HepG2 (cell line): Measurements from ENCODE around the gene ADAM15. TPM values are rescaled to one million over a fixed set of nuclear protein-coding genes. Genes with fewer than 3 reads are reported as not detected.
A peak's percentile ranks its signal among the peaks of the same experiment; 100 is the strongest.

Experiments
- AKAP8 ChIP-seq: sonication (generic); formaldehyde crosslinking; IDR thresholded peaks from 2 replicates; pipeline ENCODE4 v1.5.1; 2020; ENCODE audit warnings: mild to moderate bottlenecking, missing genetic modification reagents
- EHMT2 ChIP-seq: fragments of 200-600 bp; sonication (generic); IDR thresholded peaks from 2 replicates; pipeline ENCODE4 v1.7.0; 2017; ENCODE audit warnings: antibody characterized with exemption, low read depth, low read length, borderline replicate concordance
- EP300 ChIP-seq, 3 experiments: sonication (generic) in 1 of 3; formaldehyde crosslinking in 1 of 3; IDR thresholded peaks; 2 replicates each; pipeline versions ENCODE4 v1.5.1 to v1.6.1; 2011 to 2020; ENCODE audit warnings: low read depth in 2 of 3, low read length in 2 of 3, borderline replicate concordance in 1 of 3, improper control_type of control experiment in 1 of 3, mild to moderate bottlenecking in 1 of 3, missing genetic modification reagents in 1 of 3, moderate library complexity in 1 of 3
- ERF ChIP-seq: IDR thresholded peaks from 2 replicates; pipeline ENCODE4 v1.6.1; 2018; ENCODE audit warnings: missing biosample characterization, missing genetic modification reagents
- KDM5B ChIP-seq: sonication (generic); formaldehyde crosslinking; IDR thresholded peaks from 2 replicates; pipeline ENCODE4 v1.4.0; 2020; ENCODE audit warnings: missing genetic modification reagents, mild to moderate bottlenecking, borderline replicate concordance
- MAX ChIP-seq: IDR thresholded peaks from 2 replicates; pipeline ENCODE4 v1.6.1; 2012; ENCODE audit warnings: inconsistent platforms
- NRL ChIP-seq: sonication (generic); formaldehyde crosslinking; IDR thresholded peaks from 2 replicates; pipeline ENCODE4 v1.5.0; 2020; ENCODE audit warnings: missing genetic modification reagents, mild to moderate bottlenecking, moderate library complexity, borderline replicate concordance
- PHF5A ChIP-seq: IDR thresholded peaks from one replicate; pipeline ENCODE4 v1.6.1; 2018; ENCODE audit warnings: low read depth, missing genetic modification reagents; ENCODE audit not compliant: unreplicated experiment
- RERE ChIP-seq: IDR thresholded peaks from 2 replicates; pipeline ENCODE4 v1.6.1; 2016; ENCODE audit warnings: low read depth, missing genetic modification reagents, missing compliant biosample characterization
- SMAD3 ChIP-seq: sonication (generic); formaldehyde crosslinking; IDR thresholded peaks from 2 replicates; pipeline ENCODE4 v1.4.0; 2020; ENCODE audit warnings: missing genetic modification reagents
- SPEN ChIP-seq: sonication (generic); formaldehyde crosslinking; IDR thresholded peaks from 2 replicates; pipeline ENCODE4 v1.5.1; 2020; ENCODE audit warnings: low read depth, mild to moderate bottlenecking, missing genetic modification reagents
- SRSF4 ChIP-seq: fragments of 200-400 bp; formaldehyde crosslinking; IDR thresholded peaks from one replicate; pipeline ENCODE4 v1.6.1; 2018; ENCODE audit warnings: mild to moderate bottlenecking, low read depth, low read length, moderate library complexity; ENCODE audit not compliant: poor library complexity, severe bottlenecking
- TARDBP ChIP-seq: sonication (generic); formaldehyde crosslinking; IDR thresholded peaks from 2 replicates; pipeline ENCODE4 v1.8.0; 2022; ENCODE audit warnings: mild to moderate bottlenecking, missing genetic modification reagents
- THYN1 ChIP-seq: sonication (generic); formaldehyde crosslinking; IDR thresholded peaks from 2 replicates; pipeline ENCODE4 v1.8.1; 2023; ENCODE audit warnings: low read depth, mild to moderate bottlenecking, moderate library complexity, missing genetic modification reagents, borderline replicate concordance
- YY1 ChIP-seq: IDR thresholded peaks from 2 replicates; pipeline ENCODE4 v1.6.1; 2011; ENCODE audit warnings: low read length, low read depth, moderate library complexity, mild to moderate bottlenecking; ENCODE audit not compliant: insufficient read depth, insufficient replicate concordance
- ZMYM4 ChIP-seq: sonication (generic); formaldehyde crosslinking; IDR thresholded peaks from 2 replicates; pipeline ENCODE4 v1.8.1; 2023; ENCODE audit warnings: mild to moderate bottlenecking, missing genetic modification reagents
- ZNF530 ChIP-seq: sonication (generic); formaldehyde crosslinking; IDR thresholded peaks from 2 replicates; pipeline ENCODE4 v1.5.0; 2020; ENCODE audit warnings: low read depth, mild to moderate bottlenecking, missing genetic modification reagents
- ZNF558 ChIP-seq: sonication (generic); formaldehyde crosslinking; IDR thresholded peaks from 2 replicates; pipeline ENCODE4 v1.9.0; 2022; ENCODE audit warnings: mild to moderate bottlenecking, missing genetic modification reagents, borderline replicate concordance
- ZNF614 ChIP-seq: IDR thresholded peaks from 2 replicates; pipeline ENCODE4 v1.6.1; 2018; ENCODE audit warnings: missing biosample characterization, missing genetic modification reagents, inconsistent platforms, borderline replicate concordance
- ZNF777 ChIP-seq: sonication (generic); formaldehyde crosslinking; IDR thresholded peaks from 2 replicates; pipeline ENCODE4 v1.4.0; 2020; ENCODE audit warnings: missing genetic modification reagents
- ZSCAN21 ChIP-seq: sonication (generic); formaldehyde crosslinking; IDR thresholded peaks from 2 replicates; pipeline ENCODE4 v1.8.0; 2022; ENCODE audit warnings: mild to moderate bottlenecking, missing genetic modification reagents, moderate library complexity, borderline replicate concordance
- polyA plus RNA-seq, 8 experiments: library from polyadenylated mRNA; depleted of rRNA in 3 of 8; stranded (reverse) in 7 of 8; unstranded in 1 of 8; fragments of >200 nt; fragmentation: Illumina TruSeq in 4 of 8; extraction: Trizol in 4 of 8; gene quantifications; 2 replicates each; pipeline versions ENCODE4 v1.2.1 to v1.2.3, GENCODE V29; 2011 to 2016; ENCODE audit warnings: low read depth in 4 of 8, missing spikeins in 1 of 8, mixed read lengths in 1 of 8; ENCODE audit not compliant: insufficient read depth in 1 of 8
- total RNA-seq, 5 experiments: library from RNA; depleted of rRNA; stranded (reverse); fragments of >200 nt; fragmentation: Illumina TruSeq; extraction: Trizol; gene quantifications; 2 replicates each; pipeline ENCODE4 v1.2.3, GENCODE V29; 2016; ENCODE audit warnings: low read depth in 1 of 5
- TF ChIP-seq, protein P1 (sequence below): IDR thresholded peaks from 2 replicates; pipeline ENCODE4 v1.6.1; 2016; ENCODE audit warnings: missing biosample characterization, missing genetic modification reagents, low read depth

The ADAM15 gene
- total and polyA plus RNA-seq, 2 of the 13 experiments (the other 11 are each of a cell fraction or from before 2014, with no cell fraction given) = 17.9 to 25.6 TPM

DNA sequence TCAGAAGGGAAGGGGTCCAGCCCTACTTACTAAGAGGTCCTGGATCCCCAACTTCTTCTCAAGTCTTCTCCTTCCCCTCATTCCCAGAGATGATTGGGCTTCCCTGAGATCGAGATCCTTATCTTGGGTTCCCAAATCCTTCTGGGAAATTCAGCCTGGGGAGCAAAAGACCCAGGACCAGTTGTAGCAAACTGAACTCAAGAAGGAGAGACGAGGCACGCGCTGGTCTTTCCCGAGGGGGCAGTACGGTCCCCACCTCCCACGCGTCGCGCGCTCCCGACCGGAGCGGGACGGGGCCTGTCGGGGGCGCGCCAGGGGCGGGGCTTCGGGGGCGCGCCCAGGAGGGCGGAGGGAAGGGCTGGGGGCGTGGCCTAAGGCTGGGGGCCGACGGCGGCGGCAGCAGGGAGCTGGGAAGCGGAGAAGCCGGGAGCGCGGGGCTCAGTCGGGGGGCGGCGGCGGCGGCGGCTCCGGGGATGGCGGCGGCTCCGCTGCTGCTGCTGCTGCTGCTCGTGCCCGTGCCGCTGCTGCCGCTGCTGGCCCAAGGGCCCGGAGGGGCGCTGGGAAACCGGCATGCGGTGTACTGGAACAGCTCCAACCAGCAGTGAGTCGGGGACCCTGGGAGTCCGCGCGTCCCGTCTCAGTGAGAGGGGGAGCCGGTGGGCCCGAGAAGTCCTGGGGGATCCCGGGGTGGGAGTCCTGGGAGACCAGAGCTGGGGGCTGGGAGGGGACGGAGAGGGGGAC, 27.5 kb downstream of the ADAM15 start, which contains the start of gene EFNA3 (continued):
- 0 out of 2 replicates have a peak, but pooled peaks have one; percentile 18 for TF ChIP-seq KDM5B (CRISPR knock-in tag)
- no peak for TF ChIP-seq YY1
- no peak for TF ChIP-seq EP300 (IDR thresholded peaks at IDR 0.05; ENCODE audit: low read depth in 2 of 2, low read length in 2 of 2)
- no peak for TF ChIP-seq EP300 (CRISPR knock-in tag; IDR thresholded peaks at IDR 0.05; ENCODE audit: borderline replicate concordance)
- TF ChIP-seq ERF (CRISPR knock-in tag) = no peak
- TF ChIP-seq, protein P1, sequence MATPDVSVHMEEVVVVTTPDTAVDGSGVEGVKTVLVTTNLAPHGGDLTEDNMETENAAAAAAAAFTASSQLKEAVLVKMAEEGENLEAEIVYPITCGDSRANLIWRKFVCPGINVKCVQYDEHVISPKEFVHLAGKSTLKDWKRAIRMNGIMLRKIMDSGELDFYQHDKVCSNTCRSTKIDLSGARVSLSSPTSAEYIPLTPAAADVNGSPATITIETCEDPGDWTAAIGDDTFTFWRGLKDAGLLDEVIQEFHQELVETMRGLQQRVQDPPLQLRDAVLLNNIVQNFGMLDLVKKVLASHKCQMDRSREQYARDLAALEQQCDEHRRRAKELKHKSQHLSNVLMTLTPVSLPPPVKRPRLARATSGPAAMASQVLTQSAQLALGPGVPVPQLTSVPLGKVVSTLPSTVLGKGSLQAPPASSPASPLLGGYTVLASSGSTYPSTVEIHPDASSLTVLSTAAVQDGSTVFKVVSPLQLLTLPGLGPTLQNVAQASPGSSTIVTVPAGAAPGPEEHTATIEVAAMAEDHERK (CRISPR knock-in tag) = no peak
- no peak for TF ChIP-seq ZNF614 (CRISPR knock-in tag)
- TF ChIP-seq SRSF4 = no peak
- TF ChIP-seq SPEN = 0 out of 2 replicates have a peak, but pooled peaks have one; percentile 36
- TF ChIP-seq MAX = 0 out of 2 replicates have a peak, but pooled peaks have one; percentile 26
- no peak for TF ChIP-seq AKAP8 (CRISPR knock-in tag)
- TF ChIP-seq RERE (CRISPR knock-in tag) = no peak
- TF ChIP-seq SMAD3 = no peak
- TF ChIP-seq ZNF777 (CRISPR knock-in tag) = peak; percentile 86
- no peak for TF ChIP-seq ZMYM4 (CRISPR knock-in tag)
- TF ChIP-seq EHMT2 = no peak
- no peak for TF ChIP-seq ZSCAN21 (CRISPR knock-in tag)
- TF ChIP-seq ZNF530 (CRISPR knock-in tag) = no peak
- TF ChIP-seq PHF5A (CRISPR knock-in tag) = no peak
- TF ChIP-seq ZNF558 (CRISPR knock-in tag) = no peak
- no peak for TF ChIP-seq TARDBP (CRISPR knock-in tag)
- TF ChIP-seq THYN1 (CRISPR knock-in tag) = no peak
- TF ChIP-seq NRL (CRISPR knock-in tag) = no peak
